ENCODE data around the gene NUMBL. TPM values are rescaled to one million over a fixed set of nuclear protein-coding genes. Genes with fewer than 3 reads are reported as not detected.
A peak's percentile ranks its signal among the peaks of the same experiment; 100 is the strongest.
"Not testable (repeated sequence)": the region's sequence is repeated elsewhere in the genome, so short reads cannot be mapped to it uniquely, and the experiment has no call there.

The NUMBL gene
- total and polyA plus RNA-seq, 4 donors = 9.8 to 95.4 (median 61.0) TPM

DNA sequence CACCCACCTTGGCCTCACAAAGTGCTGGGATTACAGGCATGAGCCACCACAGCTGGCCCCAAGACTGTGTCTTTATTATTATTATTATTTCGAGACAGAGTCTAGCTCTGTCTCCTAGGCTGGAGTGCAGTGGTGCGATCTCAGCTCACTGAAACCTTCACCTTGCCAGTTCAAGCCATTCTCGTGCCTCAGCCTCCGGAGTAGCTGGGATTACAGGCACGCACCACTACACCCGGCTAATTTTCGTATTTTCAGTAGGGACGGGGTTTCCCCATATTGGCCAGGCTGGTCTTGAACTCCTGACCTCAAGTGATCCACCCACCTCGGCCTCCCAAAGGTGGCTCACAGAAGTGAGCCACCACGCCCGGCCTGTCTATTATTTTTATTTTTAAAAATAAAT is 38.1 kb downstream of the NUMBL start:
- ATAC-seq (ENCODE audit: low FRiP score); H3K27ac ChIP-seq (ENCODE audit: low read depth in 1 of 2, low read length in 2 of 2); H3K9me3 ChIP-seq (ENCODE audit: control insufficient read depth, low read length); H3K4me1 ChIP-seq (ENCODE audit: control insufficient read depth in 1 of 2, insufficient read depth in 2 of 2, low read length in 2 of 2); H3K27me3 ChIP-seq (ENCODE audit: control insufficient read depth in 1 of 2, insufficient read depth in 2 of 2, low read length in 1 of 2); DNase-seq; H3K4me3 ChIP-seq (ENCODE audit: low read length in 2 of 2); H3K36me3 ChIP-seq (ENCODE audit: control insufficient read depth in 1 of 2, insufficient read depth in 2 of 2, low read length in 1 of 2); intact Hi-C loops (cut with DNase I): not testable (repeated sequence)
- 87 to 88% methylated on average over 11 of the region's 11 CpGs for WGBS, 2 donors

DNA sequence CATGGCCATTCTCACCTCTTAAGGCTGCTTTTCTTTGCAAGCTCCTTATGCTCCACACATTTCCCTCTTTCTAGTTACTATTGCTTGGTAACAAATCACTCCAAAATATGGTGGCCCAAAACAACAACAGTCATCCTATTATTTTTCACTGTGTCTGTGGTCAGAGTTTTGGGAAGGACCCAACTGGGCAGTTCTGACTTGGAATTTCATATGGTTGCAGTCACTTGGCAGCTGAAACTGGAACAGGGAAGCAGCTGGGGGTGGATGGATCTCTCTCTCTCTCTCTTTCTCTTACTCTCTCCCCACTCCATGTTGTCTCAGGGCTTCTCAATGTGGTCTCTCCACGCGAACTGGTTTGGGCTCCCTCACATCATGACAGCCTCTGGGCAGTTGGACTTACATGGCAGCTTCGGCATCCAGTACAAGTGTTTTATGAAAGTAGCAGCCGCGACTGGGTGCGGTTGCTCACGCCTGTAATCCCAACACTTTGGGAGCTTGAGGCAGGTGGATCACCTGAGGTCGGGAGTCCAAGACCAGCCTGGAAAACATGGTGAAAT is 39.6 kb downstream of the NUMBL start:
- ATAC-seq (ENCODE audit: low FRiP score) (peak; percentile 72), DNase-seq (no peak)
- no peak overlapping the region for H3K4me3 ChIP-seq (ENCODE audit: low read length in 2 of 2)
- H3K27me3 ChIP-seq (ENCODE audit: control insufficient read depth in 1 of 2, insufficient read depth in 2 of 2, low read length in 1 of 2) = no peaks in the 10 kb centered on the region
- no peaks in the 10 kb centered on the region for H3K36me3 ChIP-seq (ENCODE audit: control insufficient read depth in 1 of 2, insufficient read depth in 2 of 2, low read length in 1 of 2)
- H3K9me3 ChIP-seq (ENCODE audit: control insufficient read depth, low read length) = no peaks in the 10 kb centered on the region
- H3K27ac ChIP-seq (ENCODE audit: low read depth in 1 of 2, low read length in 2 of 2) = peak overlapping the region in 1 of 2 donors; percentile 79
- H3K4me1 ChIP-seq (ENCODE audit: control insufficient read depth in 1 of 2, insufficient read depth in 2 of 2, low read length in 2 of 2) = peaks cover 2 to 6% of the 10 kb centered on the region in 2 donors
- intact Hi-C loops (cut with DNase I) = no loop called here
- 76 to 77% methylated on average over 8 of the region's 8 CpGs for WGBS, 2 donors

DNA sequence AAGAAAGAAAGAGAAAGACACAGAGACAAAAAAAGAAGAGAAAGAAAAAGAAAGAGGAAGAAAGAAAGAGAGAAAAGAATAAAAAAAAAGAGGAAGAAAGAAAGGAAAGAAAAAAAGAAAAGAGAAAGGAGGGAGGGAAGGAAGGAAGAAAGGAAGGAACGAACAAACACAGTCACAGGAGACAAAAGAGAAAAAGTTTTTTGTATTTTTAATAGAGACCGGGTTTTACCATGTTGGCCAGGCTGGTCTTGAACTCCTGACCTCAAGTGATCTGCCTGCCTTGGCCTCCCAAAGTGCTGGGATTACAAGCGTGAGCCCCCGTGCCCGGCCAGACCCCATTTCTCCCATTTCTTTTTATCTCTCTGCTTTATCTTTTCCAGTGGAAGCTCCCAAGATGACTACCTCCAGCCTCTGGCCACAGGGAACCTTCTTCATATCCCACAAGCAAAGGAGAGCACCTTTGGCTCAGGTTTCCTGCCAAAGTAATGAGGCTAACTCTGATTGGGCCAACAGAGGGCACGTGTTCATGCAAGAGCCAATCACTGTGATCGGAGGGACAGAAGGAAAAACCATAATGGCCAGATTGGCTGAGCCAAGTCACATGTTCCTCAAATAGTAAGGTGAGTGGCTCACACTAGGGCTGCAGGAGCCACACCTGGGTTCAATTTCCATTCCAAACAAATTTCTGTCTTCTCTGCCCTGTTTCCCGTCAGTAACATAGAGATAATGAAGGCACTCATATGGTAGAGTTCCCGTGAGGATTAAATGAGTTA is 40.4 kb downstream of the NUMBL start:
- H3K4me1 ChIP-seq (ENCODE audit: control insufficient read depth in 1 of 2, insufficient read depth in 2 of 2, low read length in 2 of 2); DNase-seq; intact Hi-C loops (cut with DNase I); H3K9me3 ChIP-seq (ENCODE audit: control insufficient read depth, low read length); H3K4me3 ChIP-seq (ENCODE audit: low read length in 2 of 2); H3K27me3 ChIP-seq (ENCODE audit: control insufficient read depth in 1 of 2, insufficient read depth in 2 of 2, low read length in 1 of 2); H3K36me3 ChIP-seq (ENCODE audit: control insufficient read depth in 1 of 2, insufficient read depth in 2 of 2, low read length in 1 of 2); ATAC-seq (ENCODE audit: low FRiP score): not testable (repeated sequence)
- H3K27ac ChIP-seq (ENCODE audit: low read depth in 1 of 2, low read length in 2 of 2) = peak overlapping the region in 1 of 2 donors; percentile 34
- WGBS, 2 donors = 85 to 91% methylated on average over 9 of the region's 9 CpGs

DNA sequence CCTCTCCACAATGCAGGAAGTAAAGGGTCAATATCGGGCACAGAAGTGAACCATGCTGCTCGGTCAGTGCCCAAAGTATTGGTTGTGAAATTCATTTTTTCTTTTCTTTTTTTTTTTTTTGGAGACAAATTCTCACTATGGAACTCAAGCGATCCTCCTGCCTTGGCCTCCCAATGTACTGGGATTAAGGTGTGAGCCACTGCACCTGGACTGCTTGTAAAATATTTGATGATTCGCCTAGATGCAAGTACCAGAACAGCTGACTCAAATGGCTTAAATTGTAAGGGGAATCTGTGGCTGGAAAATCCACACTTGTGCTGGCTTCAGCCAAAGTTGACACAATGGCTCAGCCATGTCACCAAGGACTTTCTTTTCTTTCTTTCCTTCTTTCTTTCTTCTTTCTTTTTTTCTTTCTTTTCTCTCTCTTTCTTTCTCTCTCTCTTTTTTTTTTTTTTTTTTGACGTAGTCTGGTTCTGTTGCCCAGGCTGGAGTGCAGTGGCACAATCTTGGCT is 43.7 kb downstream of the NUMBL start:
- Histone ChIP-seq H3K27me3 (ENCODE audit: control insufficient read depth in 1 of 2, insufficient read depth in 2 of 2, low read length in 1 of 2) (no peaks in the 10 kb centered on the region), H3K4me3 (ENCODE audit: low read length in 2 of 2) (no peak overlapping the region), H3K27ac (ENCODE audit: low read depth in 1 of 2, low read length in 2 of 2) (peak overlapping the region; percentile 62 to 97), H3K4me1 (ENCODE audit: control insufficient read depth in 1 of 2, insufficient read depth in 2 of 2, low read length in 2 of 2) (peaks cover 2 to 6% of the 10 kb centered on the region in 2 donors), H3K36me3 (ENCODE audit: control insufficient read depth in 1 of 2, insufficient read depth in 2 of 2, low read length in 1 of 2) (no peaks in the 10 kb centered on the region), H3K9me3 (ENCODE audit: control insufficient read depth, low read length) (no peaks in the 10 kb centered on the region)
- DNase-seq (no peak), ATAC-seq (ENCODE audit: low FRiP score) (peak; percentile 15)
- intact Hi-C loops (cut with DNase I) = no loop called here
- 34 to 49% methylated on average over 5 of the region's 5 CpGs for WGBS, 2 donors

DNA sequence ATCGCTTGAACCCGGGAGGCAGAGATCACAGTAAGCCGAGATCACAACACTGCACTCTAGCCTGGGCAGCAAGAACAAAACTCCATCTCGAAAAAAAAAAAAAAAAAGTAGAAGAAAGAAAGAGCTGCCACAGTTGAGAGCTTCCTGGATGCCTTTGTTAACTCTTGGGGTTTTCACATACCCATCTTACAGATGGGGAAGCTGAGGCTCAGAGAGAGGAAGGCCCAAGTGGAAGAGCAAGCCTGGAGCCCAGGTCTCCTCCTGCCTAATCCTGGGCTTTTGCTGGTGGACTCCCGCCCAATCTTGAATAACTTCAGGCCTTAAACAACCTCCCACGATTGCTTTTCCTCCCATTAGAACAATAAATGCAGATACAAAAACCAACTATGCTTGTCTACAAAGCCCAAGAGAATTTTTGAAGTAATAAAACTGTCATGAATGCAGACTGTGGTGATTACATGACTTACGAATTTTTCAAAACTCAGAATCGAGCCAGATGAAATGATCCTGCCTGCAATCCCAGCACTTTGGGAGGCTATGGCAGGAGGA is 47.6 kb downstream of the NUMBL start:
- ATAC-seq (ENCODE audit: low FRiP score) = no peak
- DNase-seq = no peak
- no peaks in the 10 kb centered on the region for H3K9me3 ChIP-seq (ENCODE audit: control insufficient read depth, low read length)
- peak overlapping the region in 1 of 2 donors; percentile 61 for H3K27ac ChIP-seq (ENCODE audit: low read depth in 1 of 2, low read length in 2 of 2)
- WGBS, 2 donors = 48 to 51% methylated on average over 8 of the region's 8 CpGs
- H3K36me3 ChIP-seq (ENCODE audit: control insufficient read depth in 1 of 2, insufficient read depth in 2 of 2, low read length in 1 of 2) = no peaks in the 10 kb centered on the region
- H3K4me1 ChIP-seq (ENCODE audit: control insufficient read depth in 1 of 2, insufficient read depth in 2 of 2, low read length in 2 of 2) = no peaks in the 10 kb centered on the region
- intact Hi-C loops (cut with DNase I) = loop anchor here in 1 of 2 donors (5.0 kb wide), 1 partner anchor 41 kb away; the partner anchor contains the start of gene LTBP4
- H3K4me3 ChIP-seq (ENCODE audit: low read length in 2 of 2) = no peak overlapping the region
- H3K27me3 ChIP-seq (ENCODE audit: control insufficient read depth in 1 of 2, insufficient read depth in 2 of 2, low read length in 1 of 2) = no peaks in the 10 kb centered on the region

DNA sequence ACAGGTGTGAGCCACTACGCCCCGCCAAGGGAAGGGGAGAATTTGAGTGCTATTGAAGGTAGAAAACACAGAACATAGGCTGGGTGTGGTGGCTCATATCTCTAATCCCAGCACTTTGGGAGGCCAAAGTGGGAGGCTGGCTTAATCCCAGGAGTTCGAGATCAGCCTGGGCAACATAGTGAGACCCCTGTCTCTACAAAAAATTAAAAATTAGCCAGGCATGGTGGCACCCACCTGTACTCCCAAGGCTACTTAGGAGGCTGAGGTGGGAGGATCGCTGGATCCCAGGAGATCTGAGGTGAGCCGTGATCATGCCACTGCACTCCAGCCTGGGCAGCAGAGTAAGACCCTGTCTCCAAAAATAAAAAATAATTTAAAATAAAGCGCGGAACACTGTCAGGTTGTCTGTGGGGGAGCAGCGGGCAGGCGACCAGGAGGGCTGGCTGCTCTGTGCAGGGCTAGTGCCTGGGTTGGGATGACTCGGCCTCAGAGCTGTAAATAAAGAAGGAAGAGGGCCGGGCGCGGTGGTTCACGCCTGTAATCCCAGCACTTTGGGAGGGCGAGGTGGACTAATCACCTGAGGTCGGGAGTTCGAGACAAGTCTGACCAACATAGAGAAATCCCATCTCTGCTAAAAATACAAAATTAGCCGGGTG is 48.3 kb downstream of the NUMBL start:
- H3K4me1 ChIP-seq (ENCODE audit: control insufficient read depth in 1 of 2, insufficient read depth in 2 of 2, low read length in 2 of 2) = no peaks in the 10 kb centered on the region
- no peaks in the 10 kb centered on the region for H3K27me3 ChIP-seq (ENCODE audit: control insufficient read depth in 1 of 2, insufficient read depth in 2 of 2, low read length in 1 of 2)
- intact Hi-C loops (cut with DNase I) = loop anchor here in 1 of 2 donors (5.0 kb wide), 1 partner anchor 40 kb away; the partner anchor contains the start of gene LTBP4
- H3K36me3 ChIP-seq (ENCODE audit: control insufficient read depth in 1 of 2, insufficient read depth in 2 of 2, low read length in 1 of 2) = no peaks in the 10 kb centered on the region
- H3K4me3 ChIP-seq (ENCODE audit: low read length in 2 of 2) = no peak overlapping the region
- 94% methylated on average over 18 of the region's 18 CpGs for WGBS, 2 donors
- H3K9me3 ChIP-seq (ENCODE audit: control insufficient read depth, low read length) = no peaks in the 10 kb centered on the region
- DNase-seq = no peak
- ATAC-seq (ENCODE audit: low FRiP score) = no peak
- H3K27ac ChIP-seq (ENCODE audit: low read depth in 1 of 2, low read length in 2 of 2) = peak overlapping the region; percentile 39 to 85

DNA sequence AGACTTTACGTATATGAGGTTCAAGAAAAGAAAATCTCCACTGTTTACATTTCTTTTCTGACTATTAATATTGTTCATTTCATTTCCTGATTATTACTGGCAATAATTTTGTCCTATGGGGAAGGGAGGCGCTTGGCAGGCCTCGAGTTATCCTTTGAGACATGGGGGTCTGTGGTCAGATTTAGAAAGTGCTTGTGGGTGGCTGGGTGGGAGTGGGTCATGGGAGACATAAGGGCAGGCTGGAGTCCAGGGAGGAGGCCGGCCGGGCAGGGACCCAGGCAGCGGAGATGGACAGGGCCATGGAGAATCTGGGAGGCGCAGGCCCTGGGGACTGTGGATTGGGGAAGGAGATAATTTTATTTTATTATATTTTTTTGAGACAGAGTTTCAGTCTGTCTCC is 49.2 kb downstream of the NUMBL start:
- Histone ChIP-seq H3K4me3 (ENCODE audit: low read length in 2 of 2) (no peak overlapping the region), H3K9me3 (ENCODE audit: control insufficient read depth, low read length) (no peaks in the 10 kb centered on the region), H3K27me3 (ENCODE audit: control insufficient read depth in 1 of 2, insufficient read depth in 2 of 2, low read length in 1 of 2) (no peaks in the 10 kb centered on the region), H3K27ac (ENCODE audit: low read depth in 1 of 2, low read length in 2 of 2) (peak overlapping the region; percentile 73 to 85), H3K4me1 (ENCODE audit: control insufficient read depth in 1 of 2, insufficient read depth in 2 of 2, low read length in 2 of 2) (no peaks in the 10 kb centered on the region), H3K36me3 (ENCODE audit: control insufficient read depth in 1 of 2, insufficient read depth in 2 of 2, low read length in 1 of 2) (no peaks in the 10 kb centered on the region)
- WGBS, 2 donors = 1 to 8% methylated on average over 6 to 7 of the region's 7 CpGs
- ATAC-seq (ENCODE audit: low FRiP score) (peak; percentile 33), DNase-seq (peak in 1 of 2 donors; percentile 78)
- intact Hi-C loops (cut with DNase I) = loop anchor here in 1 of 2 donors (5.0 kb wide), 1 partner anchor 39 kb away; the partner anchor contains the start of gene LTBP4

DNA sequence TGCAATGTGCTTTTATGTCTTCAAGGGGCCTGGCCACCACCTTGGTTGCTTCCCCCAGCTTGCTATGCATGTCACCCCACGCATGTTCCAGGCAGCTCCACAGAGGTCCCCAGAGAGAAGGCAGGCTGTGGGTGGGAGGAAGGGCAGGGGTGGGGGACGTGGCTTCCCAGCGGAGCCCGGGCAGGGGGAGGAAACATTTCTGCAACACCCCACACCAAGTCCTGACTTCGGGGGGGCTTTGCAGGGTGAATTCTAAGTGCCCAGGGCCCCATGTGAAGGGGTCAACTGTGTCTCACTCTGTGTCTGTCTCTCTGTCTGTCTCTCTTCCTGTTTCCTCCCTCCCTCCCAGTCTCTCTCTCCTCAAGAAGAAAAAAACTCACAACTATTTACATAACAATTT is 49.7 kb downstream of the NUMBL start:
- ATAC-seq (ENCODE audit: low FRiP score) = peak; percentile 41

More for the DNA sequence above, 49.7 kb downstream of the NUMBL start:
- WGBS, 2 donors = 0 to 4% methylated on average over 4 to 5 of the region's 5 CpGs
- H3K27me3 ChIP-seq (ENCODE audit: control insufficient read depth in 1 of 2, insufficient read depth in 2 of 2, low read length in 1 of 2) = no peaks in the 10 kb centered on the region
- peak overlapping the region; percentile 79 to 80 for H3K27ac ChIP-seq (ENCODE audit: low read depth in 1 of 2, low read length in 2 of 2)
- no peaks in the 10 kb centered on the region for H3K4me1 ChIP-seq (ENCODE audit: control insufficient read depth in 1 of 2, insufficient read depth in 2 of 2, low read length in 2 of 2)
- no peaks in the 10 kb centered on the region for H3K9me3 ChIP-seq (ENCODE audit: control insufficient read depth, low read length)
- H3K36me3 ChIP-seq (ENCODE audit: control insufficient read depth in 1 of 2, insufficient read depth in 2 of 2, low read length in 1 of 2) = no peaks in the 10 kb centered on the region
- intact Hi-C loops (cut with DNase I) = loop anchor here in 1 of 2 donors (5.0 kb wide), 1 partner anchor 38 kb away; the partner anchor contains the start of gene LTBP4
- peak in 1 of 2 donors; percentile 66 for DNase-seq
- no peak overlapping the region for H3K4me3 ChIP-seq (ENCODE audit: low read length in 2 of 2)
